Neural cell (in vitro differentiated cells): ENCODE results near the gene KTI12.

Experiments
- CTCF ChIP-seq: fragments of 450-650 bp; IDR thresholded peaks from 2 replicates; pipeline ENCODE4 v1.5.1; 2014; ENCODE audit warnings: antibody characterized with exemption, mild to moderate bottlenecking, moderate library complexity; ENCODE audit not compliant: poor library complexity, severe bottlenecking
- EP300 ChIP-seq: fragments of 450-650 bp; conservative IDR thresholded peaks from 2 replicates; pipeline ENCODE4 v1.6.1; 2014; ENCODE audit warnings: antibody characterized with exemption, mild to moderate bottlenecking, moderate library complexity; ENCODE audit not compliant: poor library complexity, severe bottlenecking
- EZH2 ChIP-seq: fragments of 200-600, 300-800 bp; shearing (Covaris generic), sonication (generic); IDR thresholded peaks from 2 replicates; pipeline ENCODE4 v1.6.1; 2014; ENCODE audit warnings: antibody characterized with exemption, low read length, borderline replicate concordance, mild to moderate bottlenecking; ENCODE audit not compliant: insufficient read depth, poor library complexity, severe bottlenecking
- POLR2AphosphoS5 ChIP-seq: IDR thresholded peaks from 2 replicates; pipeline ENCODE4 v1.6.1; 2012
- RAD21 ChIP-seq: fragments of 450-650 bp; conservative IDR thresholded peaks from 2 replicates; pipeline ENCODE4 v1.6.1; 2014; ENCODE audit warnings: antibody characterized with exemption, mild to moderate bottlenecking, moderate library complexity
- SMC3 ChIP-seq: fragments of 450-650 bp; conservative IDR thresholded peaks from 2 replicates; pipeline ENCODE4 v1.6.1; 2014; ENCODE audit warnings: antibody characterized with exemption, mild to moderate bottlenecking, moderate library complexity; ENCODE audit not compliant: poor library complexity
- TAF1 ChIP-seq: IDR thresholded peaks from 2 replicates; pipeline ENCODE4 v1.6.1; 2012; ENCODE audit warnings: low read depth

GRCh38 chr1:52055866-52056162 lies 22.2 kb upstream of the KTI12 start:
- TF ChIP-seq CTCF (no peak), EZH2 (no peak), EP300 (no peak), TAF1 (no peak), POLR2AphosphoS5 (no peak), SMC3 (no peak), RAD21 (no peak)
